ENCODE data around the gene PLB1. TPM values are rescaled to one million over a fixed set of nuclear protein-coding genes. Genes with fewer than 3 reads are reported as not detected.

PLB1 gene
- total RNA-seq, 1 donor from 2014 or later = 3.2 TPM

- TF ChIP-seq CTCF (IDR thresholded peaks at IDR 0.05; ENCODE audit: unreplicated experiment) = no peak
- no peaks in the 10 kb centered on the region for H3K27me3 Mint-ChIP-seq (ENCODE audit: unreplicated experiment)
- H3K27ac Mint-ChIP-seq (ENCODE audit: unreplicated experiment) = no peak overlapping the region
- no peaks in the 10 kb centered on the region for H3K36me3 Mint-ChIP-seq (ENCODE audit: low read depth, unreplicated experiment)
- no peak overlapping the region for H3K4me3 Mint-ChIP-seq (ENCODE audit: unreplicated experiment)
- H3K4me1 Mint-ChIP-seq (ENCODE audit: unreplicated experiment) = no peaks in the 10 kb centered on the region
- no peaks in the 10 kb centered on the region for H3K9me3 Mint-ChIP-seq (ENCODE audit: unreplicated experiment)
- no peak for DNase-seq (ENCODE audit: low spot score)
Measured at GRCh38 chr2:28530782-28531181, 34.9 kb downstream of the PLB1 start.

GRCh38 chr2:28532399-28532798 lies 36.5 kb downstream of the PLB1 start:
- Mint-ChIP-seq H3K9me3 (ENCODE audit: unreplicated experiment) (no peaks in the 10 kb centered on the region), H3K4me3 (ENCODE audit: unreplicated experiment) (no peak overlapping the region)

GRCh38 chr2:28533044-28533680 lies 37.3 kb downstream of the PLB1 start:
- H3K27me3 Mint-ChIP-seq (ENCODE audit: unreplicated experiment) = no peaks in the 10 kb centered on the region
- no peak overlapping the region for H3K4me3 Mint-ChIP-seq (ENCODE audit: unreplicated experiment)
- H3K9me3 Mint-ChIP-seq (ENCODE audit: unreplicated experiment) = no peaks in the 10 kb centered on the region
- H3K36me3 Mint-ChIP-seq (ENCODE audit: low read depth, unreplicated experiment) = no peaks in the 10 kb centered on the region
- no peak for TF ChIP-seq CTCF (IDR thresholded peaks at IDR 0.05; ENCODE audit: unreplicated experiment)
- no peaks in the 10 kb centered on the region for H3K4me1 Mint-ChIP-seq (ENCODE audit: unreplicated experiment)
- no peak overlapping the region for H3K27ac Mint-ChIP-seq (ENCODE audit: unreplicated experiment)
- DNase-seq (ENCODE audit: low spot score) = no peak

More at GRCh38 chr2:28532399-28532798, 36.5 kb downstream of the PLB1 start:
- no peak overlapping the region for H3K27ac Mint-ChIP-seq (ENCODE audit: unreplicated experiment)
- H3K27me3 Mint-ChIP-seq (ENCODE audit: unreplicated experiment) = no peaks in the 10 kb centered on the region
- DNase-seq (ENCODE audit: low spot score) = no peak
- no peaks in the 10 kb centered on the region for H3K4me1 Mint-ChIP-seq (ENCODE audit: unreplicated experiment)
- no peak for TF ChIP-seq CTCF (IDR thresholded peaks at IDR 0.05; ENCODE audit: unreplicated experiment)
- H3K36me3 Mint-ChIP-seq (ENCODE audit: low read depth, unreplicated experiment) = no peaks in the 10 kb centered on the region

GRCh38 chr2:28534817-28535216 lies 39.0 kb downstream of the PLB1 start:
- DNase-seq (ENCODE audit: low spot score) = no peak
- no peaks in the 10 kb centered on the region for H3K36me3 Mint-ChIP-seq (ENCODE audit: low read depth, unreplicated experiment)
- no peaks in the 10 kb centered on the region for H3K27me3 Mint-ChIP-seq (ENCODE audit: unreplicated experiment)
- no peak for TF ChIP-seq CTCF (IDR thresholded peaks at IDR 0.05; ENCODE audit: unreplicated experiment)
- no peak overlapping the region for H3K4me3 Mint-ChIP-seq (ENCODE audit: unreplicated experiment)
- H3K9me3 Mint-ChIP-seq (ENCODE audit: unreplicated experiment) = no peaks in the 10 kb centered on the region
- H3K4me1 Mint-ChIP-seq (ENCODE audit: unreplicated experiment) = no peaks in the 10 kb centered on the region
- no peak overlapping the region for H3K27ac Mint-ChIP-seq (ENCODE audit: unreplicated experiment)

- DNase-seq (ENCODE audit: low spot score) = no peak
- H3K4me3 Mint-ChIP-seq (ENCODE audit: unreplicated experiment) = no peak overlapping the region
- H3K27ac Mint-ChIP-seq (ENCODE audit: unreplicated experiment) = no peak overlapping the region
- H3K36me3 Mint-ChIP-seq (ENCODE audit: low read depth, unreplicated experiment) = no peaks in the 10 kb centered on the region
- TF ChIP-seq CTCF (IDR thresholded peaks at IDR 0.05; ENCODE audit: unreplicated experiment) = no peak
- no peaks in the 10 kb centered on the region for H3K27me3 Mint-ChIP-seq (ENCODE audit: unreplicated experiment)
- H3K4me1 Mint-ChIP-seq (ENCODE audit: unreplicated experiment) = no peaks in the 10 kb centered on the region
- no peaks in the 10 kb centered on the region for H3K9me3 Mint-ChIP-seq (ENCODE audit: unreplicated experiment)
Measured at GRCh38 chr2:28538134-28538533, 42.3 kb downstream of the PLB1 start.
